Fibroblast of lung (primary cell): Measurements from ENCODE around the gene SRPK3. TPM values are rescaled to one million over a fixed set of nuclear protein-coding genes. Genes with fewer than 3 reads are reported as not detected.

ENCODE experiments used
- DNase-seq, 2 donors: peaks; one replicate each; pipeline versions ENCODE4 v3.0.0 to v3.0.0-alpha.2; 2010; ENCODE audit warnings: low read depth in 2 of 2
- H2AFZ ChIP-seq: 2 replicates; pipeline ENCODE4 v1.5.1; 2012; ENCODE audit warnings: low read length, control low read depth, inconsistent platforms
- H3K27ac ChIP-seq: 2 replicates; pipeline ENCODE4 v1.5.1; 2011; ENCODE audit warnings: low read length, control low read depth; ENCODE audit not compliant: insufficient read depth
- H3K27me3 ChIP-seq: 2 replicates; pipeline ENCODE4 v1.5.1; 2011; ENCODE audit warnings: mild to moderate bottlenecking, low read length; ENCODE audit not compliant: control insufficient read depth, insufficient read depth
- H3K36me3 ChIP-seq: 2 replicates; pipeline ENCODE4 v1.5.1; 2011; ENCODE audit warnings: low read length; ENCODE audit not compliant: control insufficient read depth, insufficient read depth
- H3K4me1 ChIP-seq: 2 replicates; pipeline ENCODE4 v1.5.1; 2011; ENCODE audit warnings: low read length; ENCODE audit not compliant: control insufficient read depth, insufficient read depth; ENCODE audit errors: extremely low read depth
- H3K4me2 ChIP-seq: 2 replicates; pipeline ENCODE4 v1.5.1; 2011; ENCODE audit warnings: low read length, control low read depth; ENCODE audit not compliant: insufficient read depth; ENCODE audit errors: extremely low read depth
- H3K4me3 ChIP-seq, 4 experiments: fragments of 200-600 bp in 1 of 4; sonication (generic) in 1 of 4; replicated peaks in 1 of 4; 2 replicates each; pipeline ENCODE4 v1.5.1; 2011 to 2016; ENCODE audit warnings: low read length in 4 of 4, low read depth in 3 of 4, mild to moderate bottlenecking in 3 of 4, control low read depth in 2 of 4, inconsistent platforms in 1 of 4, mixed read lengths in 1 of 4; ENCODE audit not compliant: insufficient read depth in 1 of 4; ENCODE audit errors: control extremely low read depth in 1 of 4
- H3K79me2 ChIP-seq: 2 replicates; pipeline ENCODE4 v1.5.1; 2012; ENCODE audit warnings: mild to moderate bottlenecking, low read length, inconsistent platforms; ENCODE audit not compliant: control insufficient read depth, insufficient read depth
- H3K9ac ChIP-seq: 2 replicates; pipeline ENCODE4 v1.5.1; 2011; ENCODE audit warnings: mild to moderate bottlenecking, low read length, control low read depth; ENCODE audit not compliant: insufficient read depth
- H3K9me3 ChIP-seq: 2 replicates; pipeline ENCODE4 v1.5.1; 2012; ENCODE audit warnings: low read depth, low read length; ENCODE audit not compliant: control insufficient read depth, insufficient read depth
- H4K20me1 ChIP-seq: 2 replicates; pipeline ENCODE4 v1.5.1; 2011; ENCODE audit warnings: low read length; ENCODE audit not compliant: control insufficient read depth, insufficient read depth; ENCODE audit errors: extremely low read depth
- CTCF ChIP-seq, 2 donors: IDR thresholded peaks in 1 of 2; conservative IDR thresholded peaks in 1 of 2; 1 replicate in 1 of 2; 2 replicates in 1 of 2; pipeline ENCODE4 v1.5.1; 2011 to 2012; ENCODE audit warnings: low read length in 2 of 2, control low read depth in 1 of 2, inconsistent platforms in 1 of 2, low read depth in 1 of 2, mild to moderate bottlenecking in 1 of 2
- EZH2 ChIP-seq: IDR thresholded peaks from 2 replicates; pipeline ENCODE4 v1.5.1; 2012; ENCODE audit warnings: low read length, control low read depth, mild to moderate bottlenecking; ENCODE audit errors: missing control alignments
- polyA plus RNA-seq, 2 donors: library from polyadenylated mRNA; depleted of rRNA in 1 of 2; stranded (reverse) in 1 of 2; unstranded in 1 of 2; fragments of >200 nt; gene quantifications; 2 replicates each; pipeline ENCODE4 v1.2.1, GENCODE V29; 2011 to 2012; ENCODE audit warnings: missing spikeins in 1 of 2
- total RNA-seq: library from RNA; depleted of rRNA; stranded (reverse); fragments of >200 nt; gene quantifications from 2 replicates; pipeline ENCODE4 v1.2.1, GENCODE V29; 2014

Gene SRPK3
- total and polyA plus RNA-seq, 2 donors (not counting 1 experiment from before 2014, with no cell fraction given), result 0.40 to 0.83 TPM

GRCh38 chrX:153735274-153735673, 45.6 kb upstream of the SRPK3 start:
- H3K27ac ChIP-seq, result no peak overlapping the region
- no peak overlapping the region for H3K9ac ChIP-seq
- no peaks in the 10 kb centered on the region for H3K27me3 ChIP-seq
- H3K9me3 ChIP-seq, result no peaks in the 10 kb centered on the region
- no peaks in the 10 kb centered on the region for H3K79me2 ChIP-seq
- no peak overlapping the region for H3K4me2 ChIP-seq
- no peaks in the 10 kb centered on the region for H3K36me3 ChIP-seq
- H2AFZ ChIP-seq, result no peak overlapping the region
- TF ChIP-seq EZH2, result no peak
- TF ChIP-seq CTCF (conservative IDR thresholded peaks at IDR 0.05 in 1 of 2, IDR thresholded peaks at IDR 0.05 in 1 of 2; ENCODE audit: low read depth in 1 of 2, low read length in 2 of 2), result no peak
- H3K4me1 ChIP-seq, result no peaks in the 10 kb centered on the region
- H4K20me1 ChIP-seq, result no peaks in the 10 kb centered on the region
- no peak overlapping the region for H3K4me3 ChIP-seq
- DNase-seq, result peak in 1 of 2 donors; percentile 12

- TF ChIP-seq CTCF (conservative IDR thresholded peaks at IDR 0.05 in 1 of 2, IDR thresholded peaks at IDR 0.05 in 1 of 2; ENCODE audit: low read depth in 1 of 2, low read length in 2 of 2) (no peak), EZH2 (no peak)
- H3K4me1 ChIP-seq, result no peaks in the 10 kb centered on the region
- no peak overlapping the region for H3K9ac ChIP-seq
- H3K27ac ChIP-seq, result no peak overlapping the region
- no peak overlapping the region for H3K4me2 ChIP-seq
- H4K20me1 ChIP-seq, result no peaks in the 10 kb centered on the region
- no peaks in the 10 kb centered on the region for H3K27me3 ChIP-seq
- no peak for DNase-seq
- no peak overlapping the region for H2AFZ ChIP-seq
- H3K79me2 ChIP-seq, result no peaks in the 10 kb centered on the region
- H3K9me3 ChIP-seq, result no peaks in the 10 kb centered on the region
- H3K4me3 ChIP-seq, result no peak overlapping the region
- H3K36me3 ChIP-seq, result no peaks in the 10 kb centered on the region
Measured at GRCh38 chrX:153736071-153736820, 44.6 kb upstream of the SRPK3 start.

GRCh38 chrX:153736871-153737441, 43.9 kb upstream of the SRPK3 start:
- no peaks in the 10 kb centered on the region for H3K36me3 ChIP-seq
- H3K4me2 ChIP-seq, result no peak overlapping the region
- no peaks in the 10 kb centered on the region for H3K9me3 ChIP-seq
- no peak overlapping the region for H3K9ac ChIP-seq
- no peak overlapping the region for H3K27ac ChIP-seq
- no peak for DNase-seq
- TF ChIP-seq EZH2, result no peak
- no peak for TF ChIP-seq CTCF (conservative IDR thresholded peaks at IDR 0.05 in 1 of 2, IDR thresholded peaks at IDR 0.05 in 1 of 2; ENCODE audit: low read depth in 1 of 2, low read length in 2 of 2)
- no peaks in the 10 kb centered on the region for H3K27me3 ChIP-seq
- H3K4me3 ChIP-seq, result no peak overlapping the region
- H3K79me2 ChIP-seq, result no peaks in the 10 kb centered on the region
- no peaks in the 10 kb centered on the region for H4K20me1 ChIP-seq
- no peak overlapping the region for H2AFZ ChIP-seq
- H3K4me1 ChIP-seq, result no peaks in the 10 kb centered on the region
